Measurements from ENCODE around the gene PGGHG. TPM values are rescaled to one million over a fixed set of nuclear protein-coding genes. Genes with fewer than 3 reads are reported as not detected.

PGGHG gene
- total RNA-seq, 2 donors from 2014 or later = 10.6 to 12.9 TPM

GRCh38 chr11:336659-337198 lies 47.8 kb downstream of the PGGHG start:
- Histone ChIP-seq H3K4me3 (no peak overlapping the region), H3K4me1 (peaks cover 6% of the 10 kb centered on the region), H3K27ac (peak overlapping the region; percentile 44), H3K36me3 (no peaks in the 10 kb centered on the region), H3K9ac (ENCODE audit: low read depth in 2 of 2, low read length in 2 of 2) (peak overlapping the region in 1 of 2 donors; percentile 24), H3K9me3 (no peaks in the 10 kb centered on the region), H3K27me3 (no peaks in the 10 kb centered on the region)
- intact Hi-C loops (cut with DNase I) = no loop called here
- no peak for DNase-seq
- TF ChIP-seq CTCF (IDR thresholded peaks at IDR 0.05) = no peak

GRCh38 chr11:337711-338110 lies 48.8 kb downstream of the PGGHG start:
- H3K4me3 ChIP-seq = no peak overlapping the region
- DNase-seq = no peak
- H3K4me1 ChIP-seq = peaks cover 6% of the 10 kb centered on the region
- H3K9ac ChIP-seq (ENCODE audit: low read depth in 2 of 2, low read length in 2 of 2) = no peak overlapping the region
- intact Hi-C loops (cut with DNase I) = no loop called here
- no peak for TF ChIP-seq CTCF (IDR thresholded peaks at IDR 0.05)
- no peaks in the 10 kb centered on the region for H3K9me3 ChIP-seq
- H3K27me3 ChIP-seq = no peaks in the 10 kb centered on the region
- H3K27ac ChIP-seq = no peak overlapping the region
- H3K36me3 ChIP-seq = no peaks in the 10 kb centered on the region

GRCh38 chr11:339963-340362 lies 51.0 kb downstream of the PGGHG start:
- Histone ChIP-seq H3K4me3 (no peak overlapping the region), H3K4me1 (peaks cover 6% of the 10 kb centered on the region), H3K9ac (ENCODE audit: low read depth in 2 of 2, low read length in 2 of 2) (no peak overlapping the region), H3K9me3 (no peaks in the 10 kb centered on the region), H3K36me3 (no peaks in the 10 kb centered on the region), H3K27me3 (no peaks in the 10 kb centered on the region), H3K27ac (no peak overlapping the region)
- intact Hi-C loops (cut with DNase I) = no loop called here
- TF ChIP-seq CTCF (IDR thresholded peaks at IDR 0.05) = no peak
- no peak for DNase-seq

GRCh38 chr11:340539-341512 lies 51.9 kb downstream of the PGGHG start:
- Histone ChIP-seq H3K4me3 (no peak overlapping the region), H3K9me3 (no peaks in the 10 kb centered on the region), H3K27ac (no peak overlapping the region), H3K9ac (ENCODE audit: low read depth in 2 of 2, low read length in 2 of 2) (no peak overlapping the region), H3K27me3 (no peaks in the 10 kb centered on the region), H3K36me3 (no peaks in the 10 kb centered on the region), H3K4me1 (peaks cover 6% of the 10 kb centered on the region)
- intact Hi-C loops (cut with DNase I) = no loop called here
- no peak for TF ChIP-seq CTCF (IDR thresholded peaks at IDR 0.05)
- no peak for DNase-seq

- H3K9me3 ChIP-seq = no peaks in the 10 kb centered on the region
- no peak overlapping the region for H3K27ac ChIP-seq
- no peak overlapping the region for H3K9ac ChIP-seq (ENCODE audit: low read depth in 2 of 2, low read length in 2 of 2)
- H3K27me3 ChIP-seq = no peaks in the 10 kb centered on the region
- no peaks in the 10 kb centered on the region for H3K36me3 ChIP-seq
- intact Hi-C loops (cut with DNase I) = no loop called here
- no peaks in the 10 kb centered on the region for H3K4me1 ChIP-seq
- DNase-seq = no peak
- no peak overlapping the region for H3K4me3 ChIP-seq
- TF ChIP-seq CTCF (IDR thresholded peaks at IDR 0.05) = no peak
Measured at GRCh38 chr11:342328-342727, 53.4 kb downstream of the PGGHG start.
